ENCODE measurements around the gene ANO7.

The ANO7 gene

DNA sequence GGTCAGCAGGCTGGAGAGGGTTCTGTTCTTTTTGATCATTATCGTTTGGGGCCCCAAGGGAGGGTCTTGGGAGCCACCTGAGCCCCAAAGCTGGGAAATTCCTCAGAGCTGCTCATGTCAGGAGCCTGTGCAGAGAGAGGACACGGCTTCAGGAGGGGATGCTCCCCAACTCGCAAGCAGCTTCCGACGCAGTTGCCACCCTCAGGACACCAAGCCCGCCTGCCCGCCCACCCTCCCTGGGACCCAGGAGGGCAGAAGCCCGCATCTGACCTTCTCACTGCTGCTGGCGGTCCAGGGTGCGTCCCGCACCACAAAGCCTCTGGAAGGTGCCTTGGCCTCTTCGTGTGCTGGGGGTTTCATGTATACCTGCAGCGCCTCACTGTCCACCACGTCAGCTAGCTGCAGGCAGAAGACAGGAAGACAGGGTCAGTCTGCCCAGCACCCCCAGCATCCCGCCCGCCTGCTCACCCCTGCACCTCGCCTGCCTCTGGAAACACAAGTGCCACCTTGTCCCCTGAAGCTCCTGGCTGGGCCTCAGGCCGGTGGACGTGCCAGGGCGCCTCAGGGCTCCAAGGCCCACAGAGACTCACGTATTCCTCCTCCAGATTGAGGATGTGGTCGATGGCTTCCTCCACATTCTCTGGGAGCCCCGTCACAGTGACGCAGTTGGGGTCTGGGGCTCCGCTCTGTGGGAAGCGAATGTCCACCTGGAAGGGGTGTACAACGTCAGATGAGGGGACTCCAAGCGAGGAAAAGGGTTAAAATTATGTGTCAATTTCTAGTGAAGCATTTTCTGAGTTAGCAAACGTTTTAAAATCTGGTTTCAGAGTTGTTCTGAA is 41.3 kb downstream of the ANO7 start:
- no peak overlapping the region for H3K27ac Mint-ChIP-seq (ENCODE audit: low read depth)
- no peaks in the 10 kb centered on the region for H3K9me3 Mint-ChIP-seq
- ATAC-seq (replicated peaks; ENCODE audit: extremely low read depth, poor library complexity, severe bottlenecking): no peak
- H3K4me3 Mint-ChIP-seq: no peak overlapping the region
- no peak for DNase-seq (ENCODE audit: low spot score in 2 of 2)
- no peaks in the 10 kb centered on the region for H3K27me3 Mint-ChIP-seq
- peaks cover 33% of the 10 kb centered on the region for H3K36me3 Mint-ChIP-seq (ENCODE audit: insufficient read depth)
- peaks cover 6% of the 10 kb centered on the region for H3K4me1 Mint-ChIP-seq

- H3K4me1 Mint-ChIP-seq: peaks cover 5% of the 10 kb centered on the region
- no peak overlapping the region for H3K4me3 Mint-ChIP-seq
- H3K27ac Mint-ChIP-seq (ENCODE audit: low read depth): no peak overlapping the region
- H3K9me3 Mint-ChIP-seq: no peaks in the 10 kb centered on the region
- ATAC-seq (replicated peaks; ENCODE audit: extremely low read depth, poor library complexity, severe bottlenecking) (no peak), DNase-seq (ENCODE audit: low spot score in 2 of 2) (no peak)
- H3K27me3 Mint-ChIP-seq: no peaks in the 10 kb centered on the region
- H3K36me3 Mint-ChIP-seq (ENCODE audit: insufficient read depth): peaks cover 35% of the 10 kb centered on the region
Measured at GRCh38 chr2:241230435-241230834, 42.0 kb downstream of the ANO7 start.

GRCh38 chr2:241232736-241233575 is 44.5 kb downstream of the ANO7 start:
- Mint-ChIP-seq H3K4me3 (no peak overlapping the region), H3K36me3 (ENCODE audit: insufficient read depth) (peaks cover 43% of the 10 kb centered on the region), H3K27me3 (no peaks in the 10 kb centered on the region), H3K4me1 (peaks cover 12% of the 10 kb centered on the region), H3K9me3 (no peaks in the 10 kb centered on the region), H3K27ac (ENCODE audit: low read depth) (peak overlapping the region; percentile 84)
- no peak for ATAC-seq (replicated peaks; ENCODE audit: extremely low read depth, poor library complexity, severe bottlenecking)
- DNase-seq (ENCODE audit: low spot score in 2 of 2): no peak

DNA sequence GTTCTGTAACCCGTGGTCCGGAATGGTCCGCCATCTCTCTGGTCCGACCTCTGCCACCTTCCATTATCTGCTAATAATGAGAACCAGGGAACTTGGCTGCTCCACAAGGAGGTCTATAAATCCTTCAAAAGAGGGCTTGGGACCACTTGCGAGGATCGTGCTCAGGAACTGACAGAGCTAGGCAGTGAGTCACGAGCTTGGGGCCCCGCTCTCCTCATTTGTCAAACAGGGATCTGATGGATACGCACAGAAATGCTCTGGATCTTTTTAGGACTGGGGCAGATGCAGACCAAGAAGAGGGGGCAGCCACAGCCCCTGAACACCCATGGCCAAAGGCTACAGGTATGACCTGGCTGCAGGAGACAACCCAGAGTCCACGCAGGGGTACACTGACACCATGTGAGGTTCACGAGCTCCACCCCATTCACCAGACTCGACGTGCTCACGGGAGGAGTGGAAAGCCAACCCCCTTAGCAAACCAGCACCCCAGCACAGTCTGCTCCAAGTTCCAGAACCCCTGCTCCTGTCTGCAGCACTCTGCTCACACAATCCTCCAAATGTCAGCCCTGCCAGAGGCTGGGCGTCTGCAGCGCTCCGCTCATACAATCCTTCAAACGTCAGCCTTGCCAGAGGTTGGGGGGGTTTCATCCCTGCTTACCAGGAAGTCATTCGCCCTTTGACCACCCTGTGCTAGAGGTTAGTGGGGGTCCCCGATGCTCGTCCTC is 45.8 kb downstream of the ANO7 start:
- DNase-seq (ENCODE audit: low spot score in 2 of 2): no peak
- Mint-ChIP-seq H3K27ac (ENCODE audit: low read depth) (no peak overlapping the region), H3K4me3 (no peak overlapping the region), H3K9me3 (no peaks in the 10 kb centered on the region), H3K36me3 (ENCODE audit: insufficient read depth) (peaks cover 50% of the 10 kb centered on the region), H3K4me1 (peaks cover 13% of the 10 kb centered on the region), H3K27me3 (no peaks in the 10 kb centered on the region)
- no peak for ATAC-seq (replicated peaks; ENCODE audit: extremely low read depth, poor library complexity, severe bottlenecking)

DNA sequence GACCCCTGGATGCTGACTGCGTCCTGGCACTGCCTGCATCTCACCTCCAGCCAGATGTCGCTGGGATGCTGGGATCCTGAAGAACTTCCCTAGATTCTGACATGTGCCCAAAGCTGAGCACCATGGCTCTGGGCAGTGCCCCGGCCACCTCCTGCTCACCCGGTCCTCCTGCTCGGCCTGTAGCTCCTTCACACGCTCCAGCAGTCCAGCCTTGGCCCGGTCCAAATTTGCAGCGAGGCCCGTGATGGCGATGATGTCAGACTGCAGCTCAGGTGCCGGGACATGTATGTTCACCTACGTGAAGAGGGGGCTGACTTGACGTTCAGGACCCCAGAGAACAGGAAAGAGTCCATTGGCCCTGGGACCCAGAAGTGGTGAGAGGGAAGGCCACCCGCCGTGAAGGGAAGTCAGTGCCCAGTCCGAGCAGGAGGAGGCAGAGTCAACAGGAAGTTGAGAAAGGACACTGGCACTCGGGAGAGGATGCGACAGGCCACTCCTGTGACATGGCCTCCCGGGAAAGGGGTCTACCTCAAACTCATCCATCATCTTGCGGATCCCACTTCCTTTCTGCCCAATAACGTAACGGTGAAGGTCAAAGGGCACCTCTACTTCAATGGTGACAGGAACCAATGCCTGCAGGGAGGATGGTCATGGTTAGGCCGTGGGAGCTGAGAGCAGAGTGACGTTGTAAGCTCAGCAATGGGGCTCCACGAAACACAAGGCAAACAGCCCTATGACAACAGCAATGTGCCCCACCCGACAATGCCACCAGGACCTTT is 46.7 kb downstream of the ANO7 start:
- Mint-ChIP-seq H3K9me3 (no peaks in the 10 kb centered on the region), H3K4me1 (peaks cover 13% of the 10 kb centered on the region), H3K36me3 (ENCODE audit: insufficient read depth) (peaks cover 53% of the 10 kb centered on the region), H3K27me3 (no peaks in the 10 kb centered on the region), H3K4me3 (no peak overlapping the region), H3K27ac (ENCODE audit: low read depth) (no peak overlapping the region)
- DNase-seq (ENCODE audit: low spot score in 2 of 2) (no peak), ATAC-seq (replicated peaks; ENCODE audit: extremely low read depth, poor library complexity, severe bottlenecking) (no peak)

DNA sequence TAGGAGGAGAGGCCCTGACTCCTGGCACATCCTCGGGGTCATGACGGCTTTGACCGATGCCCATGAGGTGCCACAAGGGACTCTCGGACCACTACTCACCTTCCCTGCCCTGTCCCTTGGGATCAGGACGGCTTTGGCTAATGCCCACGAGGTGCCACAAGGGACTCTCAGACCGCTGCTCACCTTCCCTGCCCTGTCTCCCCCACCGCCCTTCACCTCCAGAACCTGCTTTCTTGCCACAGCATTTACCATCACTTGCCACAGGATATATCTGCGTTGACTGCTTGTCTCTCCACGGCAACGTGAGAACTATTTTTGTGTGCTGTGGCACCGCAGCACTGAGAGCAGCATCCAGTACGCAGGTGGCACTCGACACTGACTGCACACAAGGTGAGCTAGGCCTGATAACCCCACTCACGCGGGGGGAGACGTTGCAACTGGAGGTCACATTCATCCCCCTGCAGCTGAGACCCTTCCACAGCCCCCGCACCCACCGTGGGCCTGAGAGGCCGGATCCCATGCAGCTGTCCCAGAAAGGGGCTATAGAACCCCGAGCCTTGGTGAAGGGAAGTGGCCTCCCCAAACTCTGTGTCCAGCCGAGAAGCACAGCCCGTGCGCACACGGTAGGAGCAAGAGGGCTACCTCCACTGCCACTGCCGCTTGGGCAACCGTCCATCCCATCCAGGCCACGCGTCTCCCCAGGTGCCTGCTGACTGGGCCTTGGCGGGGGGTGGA is 47.5 kb downstream of the ANO7 start:
- ATAC-seq (replicated peaks; ENCODE audit: extremely low read depth, poor library complexity, severe bottlenecking) (no peak), DNase-seq (ENCODE audit: low spot score in 2 of 2) (no peak)
- Mint-ChIP-seq H3K4me1 (peaks cover 13% of the 10 kb centered on the region), H3K4me3 (no peak overlapping the region), H3K9me3 (no peaks in the 10 kb centered on the region), H3K27me3 (no peaks in the 10 kb centered on the region), H3K27ac (ENCODE audit: low read depth) (no peak overlapping the region), H3K36me3 (ENCODE audit: insufficient read depth) (peaks cover 52% of the 10 kb centered on the region)

- no peaks in the 10 kb centered on the region for H3K9me3 Mint-ChIP-seq
- no peak overlapping the region for H3K4me3 Mint-ChIP-seq
- DNase-seq (ENCODE audit: low spot score in 2 of 2) (no peak), ATAC-seq (replicated peaks; ENCODE audit: extremely low read depth, poor library complexity, severe bottlenecking) (no peak)
- H3K27ac Mint-ChIP-seq (ENCODE audit: low read depth): no peak overlapping the region
- H3K4me1 Mint-ChIP-seq: peaks cover 7% of the 10 kb centered on the region
- peaks cover 53% of the 10 kb centered on the region for H3K36me3 Mint-ChIP-seq (ENCODE audit: insufficient read depth)
- no peaks in the 10 kb centered on the region for H3K27me3 Mint-ChIP-seq
Measured at GRCh38 chr2:241237047-241237446, 48.6 kb downstream of the ANO7 start.

DNA sequence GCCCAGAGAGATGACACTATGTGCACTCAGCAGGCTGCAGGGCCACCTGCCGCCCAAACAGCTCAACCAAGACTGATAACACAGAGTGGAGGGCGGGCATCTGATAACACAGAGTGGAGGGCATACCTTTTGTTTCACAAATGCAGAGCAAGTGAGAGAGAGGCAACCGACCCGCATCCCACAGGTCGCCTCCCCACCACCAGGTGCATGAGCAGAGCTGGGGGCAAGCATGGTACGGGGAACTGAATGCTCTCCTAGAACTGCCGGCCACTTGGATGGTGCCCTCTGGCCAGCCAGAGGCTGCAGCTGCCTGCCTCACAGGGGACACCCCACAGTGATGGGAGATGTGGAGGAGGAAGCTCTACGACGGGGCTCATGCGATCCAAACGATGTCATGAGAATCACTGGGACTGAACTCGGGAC is 49.5 kb downstream of the ANO7 start:
- peaks cover 7% of the 10 kb centered on the region for H3K4me1 Mint-ChIP-seq
- H3K27ac Mint-ChIP-seq (ENCODE audit: low read depth): no peak overlapping the region
- no peak for DNase-seq (ENCODE audit: low spot score in 2 of 2)
- ATAC-seq (replicated peaks; ENCODE audit: extremely low read depth, poor library complexity, severe bottlenecking): no peak
- no peak overlapping the region for H3K4me3 Mint-ChIP-seq
- H3K27me3 Mint-ChIP-seq: no peaks in the 10 kb centered on the region
- H3K36me3 Mint-ChIP-seq (ENCODE audit: insufficient read depth): peaks cover 58% of the 10 kb centered on the region
- no peaks in the 10 kb centered on the region for H3K9me3 Mint-ChIP-seq

DNA sequence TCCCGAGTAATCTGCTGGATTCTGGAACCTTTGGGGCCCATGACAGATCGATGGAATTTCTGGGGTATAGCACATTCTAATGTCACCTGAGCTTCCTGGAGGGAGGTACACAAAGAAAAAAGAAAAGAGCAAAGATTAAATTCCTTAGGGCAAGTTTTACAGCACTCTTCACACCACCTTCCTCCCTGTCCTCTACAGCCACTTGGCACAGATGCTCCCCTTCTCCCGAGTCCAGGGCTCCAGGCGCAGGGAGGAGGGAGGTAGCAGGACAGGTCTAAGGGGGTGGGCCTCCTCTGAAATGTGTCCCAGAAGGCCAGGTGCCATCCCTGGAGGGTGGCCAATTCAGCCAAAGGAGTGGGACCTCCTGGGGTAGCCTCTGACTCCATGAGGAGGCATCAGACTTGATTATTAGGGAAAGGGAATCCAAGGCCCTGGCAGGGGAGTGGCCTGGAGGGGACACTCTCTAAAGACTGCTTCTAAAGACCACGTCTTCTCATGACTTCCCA is 50.3 kb downstream of the ANO7 start:
- H3K9me3 Mint-ChIP-seq: no peaks in the 10 kb centered on the region
- H3K4me1 Mint-ChIP-seq: peaks cover 7% of the 10 kb centered on the region
- H3K27ac Mint-ChIP-seq (ENCODE audit: low read depth): no peak overlapping the region
- no peak overlapping the region for H3K4me3 Mint-ChIP-seq
- ATAC-seq (replicated peaks; ENCODE audit: extremely low read depth, poor library complexity, severe bottlenecking) (no peak), DNase-seq (ENCODE audit: low spot score in 2 of 2) (no peak)
- peaks cover 64% of the 10 kb centered on the region for H3K36me3 Mint-ChIP-seq (ENCODE audit: insufficient read depth)
- H3K27me3 Mint-ChIP-seq: no peaks in the 10 kb centered on the region

DNA sequence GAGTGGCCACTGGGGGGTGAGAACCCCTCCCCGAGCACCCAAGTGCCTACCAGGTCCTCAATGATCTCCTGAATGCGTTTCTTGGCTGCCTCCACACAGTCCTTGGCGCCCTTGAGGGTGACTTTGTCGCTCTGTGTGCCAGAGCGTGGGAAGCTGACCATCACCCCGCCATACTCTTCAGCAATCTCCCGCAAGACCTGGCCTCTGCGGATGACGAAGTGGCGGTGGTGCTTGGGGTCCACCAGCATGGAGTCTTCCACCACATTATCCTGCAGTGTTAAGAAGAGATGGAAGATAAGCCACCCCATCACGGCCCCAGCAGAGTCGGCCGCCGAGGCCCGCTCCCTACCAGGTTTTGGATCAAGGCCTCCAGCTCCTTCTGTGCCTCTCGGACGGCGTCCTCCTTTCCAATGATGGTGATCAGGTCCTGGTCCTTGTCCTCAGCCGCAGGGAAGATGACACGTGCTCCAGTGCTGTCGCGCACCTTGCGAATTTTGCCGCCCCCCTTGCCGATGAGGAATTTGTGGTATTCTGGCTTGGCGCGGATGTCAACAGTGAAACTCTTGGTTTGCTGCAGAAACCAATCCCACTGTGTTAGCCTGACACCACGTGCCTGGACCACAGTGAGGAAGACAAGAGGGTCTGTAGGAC is 51.2 kb downstream of the ANO7 start:
- peak overlapping the region; percentile 41 for H3K27ac Mint-ChIP-seq (ENCODE audit: low read depth)
- H3K4me1 Mint-ChIP-seq: peaks cover 7% of the 10 kb centered on the region
- no peak for ATAC-seq (replicated peaks; ENCODE audit: extremely low read depth, poor library complexity, severe bottlenecking)
- no peaks in the 10 kb centered on the region for H3K27me3 Mint-ChIP-seq
- no peaks in the 10 kb centered on the region for H3K9me3 Mint-ChIP-seq
- peaks cover 68% of the 10 kb centered on the region for H3K36me3 Mint-ChIP-seq (ENCODE audit: insufficient read depth)
- no peak for DNase-seq (ENCODE audit: low spot score in 2 of 2)
- H3K4me3 Mint-ChIP-seq: no peak overlapping the region

DNA sequence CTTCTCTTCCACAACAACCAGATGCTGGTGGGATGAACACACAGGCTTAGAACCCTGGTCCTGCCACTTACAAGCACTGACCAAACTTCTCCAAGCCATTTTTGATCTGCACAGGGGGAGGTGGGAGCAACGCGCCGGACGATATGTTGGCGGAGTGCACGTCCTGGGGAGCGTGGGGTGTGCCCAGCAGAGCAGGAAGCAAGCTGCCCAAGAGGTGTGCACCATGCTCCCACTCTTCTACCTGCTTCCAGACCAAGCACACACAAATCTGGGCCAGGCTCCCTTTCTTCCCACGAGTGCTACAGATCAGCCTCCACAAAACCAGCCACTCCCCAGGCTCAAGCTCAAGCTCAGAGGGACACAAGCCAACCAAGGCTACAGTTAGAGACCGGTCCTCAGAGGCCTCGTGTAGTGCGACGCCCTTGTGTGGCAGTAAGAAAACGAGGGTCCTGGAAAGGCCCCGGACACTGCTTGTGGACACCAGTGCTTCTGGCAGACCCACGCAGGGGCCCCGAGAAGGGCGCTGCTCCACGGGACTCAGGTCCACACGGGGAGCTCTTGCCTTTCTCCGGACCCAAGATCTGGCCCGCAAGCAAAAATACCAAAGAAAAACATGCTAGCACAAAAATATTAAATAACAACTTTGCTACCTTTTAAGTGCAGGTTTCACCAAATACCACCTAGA is 52.0 kb downstream of the ANO7 start:
- no peaks in the 10 kb centered on the region for H3K9me3 Mint-ChIP-seq
- H3K4me3 Mint-ChIP-seq: no peak overlapping the region
- no peak for ATAC-seq (replicated peaks; ENCODE audit: extremely low read depth, poor library complexity, severe bottlenecking)
- no peak overlapping the region for H3K27ac Mint-ChIP-seq (ENCODE audit: low read depth)
- H3K36me3 Mint-ChIP-seq (ENCODE audit: insufficient read depth): peaks cover 67% of the 10 kb centered on the region
- no peaks in the 10 kb centered on the region for H3K27me3 Mint-ChIP-seq
- H3K4me1 Mint-ChIP-seq: peaks cover 7% of the 10 kb centered on the region
- no peak for DNase-seq (ENCODE audit: low spot score in 2 of 2)
